HG03064 (cell line): Measurements from ENCODE around the gene INTS6L.

Experiments used
- ATAC-seq: cut with Tn5 transposase; IDR thresholded peaks from one replicate; pipeline ENCODE4 v1.9.1; 2021; ENCODE audit warnings: low read depth; ENCODE audit not compliant: unreplicated experiment

The INTS6L gene, protein sequence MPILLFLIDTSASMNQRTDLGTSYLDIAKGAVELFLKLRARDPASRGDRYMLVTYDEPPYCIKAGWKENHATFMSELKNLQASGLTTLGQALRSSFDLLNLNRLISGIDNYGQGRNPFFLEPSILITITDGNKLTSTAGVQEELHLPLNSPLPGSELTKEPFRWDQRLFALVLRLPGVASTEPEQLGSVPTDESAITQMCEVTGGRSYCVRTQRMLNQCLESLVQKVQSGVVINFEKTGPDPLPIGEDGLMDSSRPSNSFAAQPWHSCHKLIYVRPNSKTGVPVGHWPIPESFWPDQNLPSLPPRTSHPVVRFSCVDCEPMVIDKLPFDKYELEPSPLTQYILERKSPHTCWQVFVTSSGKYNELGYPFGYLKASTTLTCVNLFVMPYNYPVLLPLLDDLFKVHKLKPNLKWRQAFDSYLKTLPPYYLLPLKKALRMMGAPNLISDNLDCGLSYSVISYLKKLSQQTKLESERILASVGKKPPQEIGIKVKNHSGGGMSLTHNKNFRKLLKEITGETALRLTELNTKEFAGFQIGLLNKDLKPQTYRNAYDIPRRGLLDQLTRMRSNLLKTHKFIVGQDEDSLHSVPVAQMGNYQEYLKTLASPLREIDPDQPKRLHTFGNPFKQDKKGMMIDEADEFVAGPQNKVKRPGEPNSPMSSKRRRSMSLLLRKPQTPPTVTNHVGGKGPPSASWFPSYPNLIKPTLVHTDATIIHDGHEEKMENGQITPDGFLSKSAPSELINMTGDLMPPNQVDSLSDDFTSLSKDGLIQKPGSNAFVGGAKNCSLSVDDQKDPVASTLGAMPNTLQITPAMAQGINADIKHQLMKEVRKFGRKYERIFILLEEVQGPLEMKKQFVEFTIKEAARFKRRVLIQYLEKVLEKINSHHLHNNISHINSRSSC

DNA sequence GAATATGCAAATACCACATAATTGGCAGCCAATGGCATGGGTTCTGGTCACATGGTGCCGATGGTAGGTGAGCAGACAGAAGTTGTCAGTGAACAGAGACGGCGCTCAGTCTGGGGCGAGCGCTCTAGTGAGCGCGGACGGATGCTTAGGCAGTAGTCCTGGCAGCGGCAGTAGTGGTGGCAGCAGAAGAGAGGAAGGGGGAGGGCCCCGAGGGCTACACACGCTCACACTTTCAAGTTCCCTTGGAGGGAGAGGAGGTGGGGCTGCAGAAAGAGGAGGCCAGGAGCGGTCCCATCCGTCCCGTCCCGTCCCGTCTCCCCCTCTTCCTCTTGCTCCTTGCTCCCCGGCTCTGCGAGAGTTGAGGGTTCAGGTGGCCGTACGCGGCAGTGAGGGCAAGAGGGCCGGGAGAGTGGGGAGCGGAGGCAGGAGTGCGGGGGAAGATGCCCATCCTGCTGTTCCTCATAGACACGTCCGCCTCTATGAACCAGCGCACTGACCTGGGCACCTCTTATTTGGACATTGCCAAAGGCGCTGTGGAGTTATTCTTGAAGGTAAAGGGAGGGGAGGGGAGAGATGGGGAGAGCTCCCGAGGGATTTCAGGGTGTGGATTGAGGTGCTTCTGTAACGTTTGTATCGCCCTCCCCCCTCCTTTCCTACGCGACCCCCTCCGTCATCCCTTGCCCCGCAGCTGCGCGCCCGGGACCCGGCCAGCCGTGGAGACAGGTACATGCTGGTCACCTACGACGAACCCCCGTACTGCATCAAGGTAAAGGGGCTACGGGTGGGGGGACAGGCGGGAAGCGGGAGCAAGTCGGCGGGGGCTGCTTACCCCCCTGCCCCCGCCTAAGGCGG lies at the start of gene INTS6L:
Gene INTS6L (plus strand): TSS at position 108 of the 852 bp plus-strand sequence. CDS start 333 bp downstream, at position 441.
- peak; percentile 79 for ATAC-seq

DNA sequence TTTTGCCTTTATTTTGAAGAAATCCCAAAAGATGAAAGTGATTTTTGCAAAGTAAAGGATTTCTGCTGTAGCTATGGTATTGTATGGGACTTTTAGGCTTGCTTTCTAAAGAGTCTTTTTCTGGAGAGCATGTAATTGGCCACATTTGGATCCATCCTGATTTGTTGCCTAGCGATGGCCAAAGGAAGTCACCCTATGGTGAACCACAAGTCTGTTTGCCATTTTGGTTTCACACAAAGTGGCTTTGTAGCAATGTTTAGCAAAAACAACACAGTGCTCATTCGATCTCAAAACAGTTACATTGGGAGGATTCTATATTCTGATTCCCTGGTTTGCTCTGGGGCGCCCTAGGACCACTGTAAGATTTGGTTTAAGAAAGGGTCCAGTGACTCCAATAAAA lies 44.1 kb upstream of the INTS6L start:
- no peak for ATAC-seq

DNA sequence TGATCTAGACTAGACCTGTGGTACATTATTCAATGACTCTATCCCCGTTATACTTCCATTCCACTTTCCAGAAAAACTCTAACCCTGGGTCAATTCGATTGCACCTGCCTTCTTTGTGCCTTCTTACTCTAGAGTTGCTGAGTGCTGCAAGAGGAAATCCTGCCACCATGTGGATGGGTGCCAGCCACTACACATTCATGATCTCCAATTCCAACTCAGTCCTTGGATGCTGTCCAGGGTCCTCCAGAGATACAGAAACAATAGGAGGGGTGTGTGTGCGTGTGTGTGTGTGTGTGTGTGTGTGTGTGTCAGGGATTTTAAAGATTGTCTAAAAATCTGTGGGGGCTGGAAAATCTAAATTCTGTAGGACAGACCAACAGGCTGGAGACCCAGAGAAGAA lies 42.9 kb upstream of the INTS6L start:
- ATAC-seq: no peak

DNA sequence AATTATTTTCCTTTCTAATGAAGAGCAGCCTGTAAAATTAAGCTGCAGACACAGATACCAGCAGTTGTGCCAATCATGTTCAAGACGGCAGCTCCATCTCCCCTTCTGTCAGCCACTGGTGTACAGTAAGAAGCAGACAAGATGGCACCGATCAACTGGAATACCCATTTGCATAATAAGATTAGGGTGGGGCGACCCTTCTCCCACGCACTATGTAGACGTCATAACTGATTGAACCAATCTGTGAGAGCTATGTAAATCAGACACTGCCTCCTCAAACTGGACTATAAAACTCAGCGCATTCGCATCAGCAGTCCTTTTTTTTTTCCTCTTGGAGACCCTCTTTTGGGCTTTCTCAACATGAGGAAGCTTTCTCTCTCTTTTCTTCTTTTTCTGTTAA lies 40.4 kb upstream of the INTS6L start:
- no peak for ATAC-seq

DNA sequence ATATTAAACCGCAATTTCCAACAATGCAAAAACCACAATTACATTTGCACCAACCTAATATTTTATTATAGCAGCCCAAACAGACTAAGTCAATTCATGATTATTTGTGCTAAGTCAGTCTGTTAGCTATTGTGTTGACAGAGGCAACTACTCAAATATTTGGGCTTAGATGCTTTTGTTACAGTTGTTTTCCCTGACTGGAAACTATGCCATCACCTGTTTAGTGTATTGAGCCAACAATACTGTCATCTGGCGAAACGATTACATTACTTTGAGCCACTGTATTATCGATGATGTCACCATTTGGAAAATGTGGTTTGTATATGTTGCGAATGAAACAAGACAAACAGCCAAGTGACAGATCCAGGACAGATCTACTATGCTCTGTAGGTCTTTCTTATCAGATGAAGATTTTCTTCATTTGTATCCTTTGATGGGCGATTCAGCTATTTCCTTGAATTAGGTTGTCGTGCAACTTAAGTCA lies 38.7 kb upstream of the INTS6L start:
- no peak for ATAC-seq

DNA sequence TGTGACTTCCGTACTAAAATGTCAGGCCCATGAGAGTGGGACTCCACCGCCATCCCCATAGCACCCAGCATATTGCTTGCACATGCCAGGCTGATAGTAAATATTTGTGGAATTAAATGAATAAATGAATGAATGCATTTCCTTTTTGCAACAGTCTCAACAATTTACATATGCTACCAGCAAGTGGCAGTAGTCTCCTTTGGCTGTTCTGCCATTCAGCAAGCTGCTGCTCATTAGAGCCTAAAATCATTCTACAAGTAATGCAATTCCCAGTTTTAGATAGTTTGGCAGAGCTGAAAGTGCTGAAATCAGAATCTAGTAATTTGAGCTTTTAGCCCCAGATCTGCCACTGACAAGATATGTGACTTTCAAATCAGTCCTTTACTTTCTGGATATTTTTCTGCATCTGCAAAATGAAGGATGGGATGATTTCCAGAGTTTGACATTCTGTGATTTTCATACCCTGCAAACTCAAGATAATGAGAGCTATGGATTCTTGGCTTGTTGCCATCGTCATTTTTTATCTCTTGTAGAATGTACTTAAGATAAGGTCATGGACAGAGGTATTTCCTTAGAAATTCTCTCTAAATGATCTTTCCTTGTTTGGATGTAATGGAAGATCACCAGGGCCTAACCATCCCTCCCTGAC lies 35.7 kb upstream of the INTS6L start:
- no peak for ATAC-seq

DNA sequence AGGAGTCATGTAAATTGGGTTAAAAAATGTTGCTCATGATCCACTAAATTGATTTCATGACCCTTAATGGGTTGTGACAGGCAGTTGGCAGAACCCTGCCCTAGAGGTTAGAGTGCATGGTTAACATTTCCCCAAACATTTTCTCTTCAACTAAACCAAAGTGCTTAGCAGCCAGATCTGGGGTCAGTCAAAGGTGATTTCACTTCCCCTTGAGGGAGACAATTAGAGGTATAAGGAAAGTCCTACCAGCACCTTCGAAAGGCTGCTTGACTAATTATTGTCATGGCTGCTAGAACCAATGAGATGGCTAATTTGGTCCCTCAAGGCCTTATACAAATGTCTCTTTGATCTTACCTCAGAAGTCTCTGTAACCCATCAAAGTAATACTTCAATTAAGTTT lies 30.9 kb upstream of the INTS6L start:
- peak; percentile 71 for ATAC-seq

DNA sequence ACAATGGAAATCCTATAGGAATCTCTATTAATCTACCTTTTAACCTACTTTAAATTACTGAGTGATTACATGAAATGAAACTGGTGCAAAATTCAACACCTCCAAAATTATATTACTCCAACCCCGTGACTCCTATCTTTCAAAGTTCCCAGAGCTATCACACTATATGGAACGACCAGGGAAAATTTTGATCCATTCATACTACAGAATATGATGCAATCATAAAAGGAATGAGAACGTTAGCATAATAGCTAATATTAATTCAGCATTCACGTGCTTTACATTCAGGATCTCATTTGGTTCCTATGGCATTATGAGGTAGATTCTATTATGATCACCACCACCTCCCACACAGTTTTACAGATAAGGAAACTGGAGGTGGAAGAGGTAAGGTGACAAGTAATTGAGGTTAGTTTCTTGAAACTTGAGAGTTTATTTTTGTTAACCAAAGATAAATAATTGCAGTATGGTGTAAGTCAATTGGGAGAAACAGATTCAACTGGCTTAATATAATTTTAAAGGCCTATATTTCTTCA lies 29.4 kb upstream of the INTS6L start:
- ATAC-seq: no peak

DNA sequence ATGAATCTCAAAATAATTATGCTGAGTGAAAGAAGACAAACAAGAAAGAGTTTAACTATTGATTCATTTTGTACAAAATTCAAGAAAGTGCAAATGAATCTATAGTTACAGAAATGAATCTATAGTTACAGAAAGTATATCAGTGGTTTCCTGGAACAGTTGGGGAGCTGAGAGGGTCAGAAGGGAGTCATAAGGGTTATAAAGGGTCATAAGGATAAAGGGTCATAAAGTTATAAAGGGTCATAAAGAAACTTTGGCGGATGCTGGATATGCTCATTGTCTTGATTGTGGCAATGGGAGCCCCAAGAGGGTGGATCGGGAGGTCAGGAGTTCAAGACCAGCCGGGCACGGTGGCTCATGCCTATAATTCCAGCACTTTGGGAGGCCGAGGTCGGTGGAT lies 26.0 kb upstream of the INTS6L start:
- ATAC-seq: no peak

DNA sequence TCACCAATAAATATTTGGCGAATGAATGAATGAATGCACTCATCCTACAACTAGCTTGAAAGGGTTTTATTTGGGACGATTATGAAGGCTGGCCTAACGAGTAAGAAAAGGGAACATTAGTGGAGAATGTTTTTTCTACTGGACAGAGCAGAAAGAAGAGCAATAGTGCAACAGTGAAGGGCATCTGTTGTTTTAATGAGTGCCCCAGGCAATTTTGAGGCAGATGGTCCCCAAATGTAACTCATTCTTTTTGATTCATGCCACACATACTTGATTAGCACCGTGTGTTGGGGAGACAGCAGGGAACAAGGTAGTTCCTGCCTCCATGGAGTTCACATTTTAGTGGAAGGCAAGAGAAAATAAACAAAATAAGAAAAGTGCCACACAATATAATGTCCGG lies 22.7 kb upstream of the INTS6L start:
- ATAC-seq: no peak

DNA sequence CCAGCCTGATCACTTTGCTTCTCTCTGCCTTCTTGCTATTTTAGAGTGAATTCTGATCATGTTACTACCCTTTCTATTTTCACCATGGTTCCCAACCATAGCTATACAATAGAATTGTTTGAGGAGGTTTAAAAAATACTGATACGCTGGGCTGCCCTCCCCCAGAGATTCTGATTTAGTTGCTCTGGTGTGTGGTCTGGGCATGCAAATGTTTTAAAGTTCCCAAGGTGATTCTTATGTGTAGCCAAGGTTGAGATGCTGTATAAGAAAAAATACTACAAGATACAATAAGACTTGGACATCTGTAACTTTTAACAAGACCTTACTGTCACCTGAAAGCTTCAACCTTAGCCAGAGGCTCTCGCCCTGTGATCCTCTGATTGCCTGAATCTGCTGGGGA lies 22.2 kb upstream of the INTS6L start:
- ATAC-seq: no peak

DNA sequence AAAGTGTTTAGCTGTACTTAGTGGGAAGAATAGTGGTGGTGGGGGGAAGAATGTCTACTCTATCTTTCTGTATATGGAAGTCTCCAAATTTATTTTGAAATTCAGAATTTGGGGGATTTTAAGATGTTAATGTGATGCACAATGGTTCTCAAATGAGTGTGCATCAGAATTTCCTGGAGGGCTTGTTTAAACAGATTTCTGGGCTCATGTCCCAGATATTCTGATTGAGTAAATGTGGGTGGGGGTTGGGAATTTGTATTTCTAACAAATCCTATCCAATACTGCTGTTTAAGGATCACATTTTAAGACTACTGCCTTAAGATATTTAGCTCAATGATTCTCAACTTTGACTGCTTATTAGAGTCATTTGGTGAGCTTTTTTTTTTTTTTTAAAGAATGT lies 15.1 kb upstream of the INTS6L start:
- ATAC-seq: no peak

DNA sequence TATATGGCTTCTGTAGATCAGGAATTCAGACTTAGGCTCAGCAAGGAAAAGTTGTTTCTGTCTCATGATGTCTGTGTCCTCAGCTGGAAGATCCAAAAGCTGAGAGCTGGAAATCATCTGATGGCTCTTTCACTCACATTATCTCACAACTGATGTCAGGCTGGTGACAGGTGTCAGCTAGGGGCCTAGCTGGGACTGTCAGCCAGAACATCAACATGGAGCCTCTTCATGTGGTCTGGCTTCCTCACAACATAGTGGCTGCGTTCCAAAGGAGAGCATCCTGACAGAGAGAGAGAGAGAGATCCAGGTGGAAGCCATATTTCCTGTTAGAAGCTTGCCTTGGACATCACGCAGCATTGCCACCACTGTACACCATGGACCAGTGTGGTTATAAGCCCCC lies 10.6 kb upstream of the INTS6L start:
- ATAC-seq: no peak

DNA sequence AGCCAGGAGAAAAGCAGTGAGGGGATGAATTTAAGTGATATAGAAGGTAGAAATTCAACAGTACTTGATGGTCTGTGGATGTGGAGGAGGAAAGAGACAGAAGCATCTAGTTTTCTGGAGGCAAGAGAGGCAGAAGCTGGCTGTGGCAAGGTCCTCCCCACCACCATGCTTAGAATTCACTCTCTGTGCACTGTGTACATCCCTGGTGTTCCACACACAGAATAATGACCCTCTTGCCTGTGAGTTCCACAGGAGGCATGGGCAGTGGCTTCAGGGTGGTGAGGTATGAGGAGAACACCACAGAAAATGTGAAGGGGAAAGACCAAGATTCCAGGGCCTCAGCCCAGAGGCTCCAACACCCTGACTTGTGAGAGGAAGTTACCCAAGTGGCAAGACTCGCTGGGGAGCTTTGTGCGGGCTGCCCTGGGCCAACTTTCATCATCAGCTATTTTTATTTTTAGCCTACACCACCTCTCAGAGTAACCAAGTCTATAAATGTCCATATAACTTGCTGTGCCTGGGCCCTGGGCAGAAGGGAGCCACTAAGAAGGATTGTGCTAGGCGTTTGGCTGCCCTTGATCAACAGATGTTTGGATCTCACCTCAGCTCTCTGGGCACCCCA lies 7.8 kb upstream of the INTS6L start:
- ATAC-seq: no peak

DNA sequence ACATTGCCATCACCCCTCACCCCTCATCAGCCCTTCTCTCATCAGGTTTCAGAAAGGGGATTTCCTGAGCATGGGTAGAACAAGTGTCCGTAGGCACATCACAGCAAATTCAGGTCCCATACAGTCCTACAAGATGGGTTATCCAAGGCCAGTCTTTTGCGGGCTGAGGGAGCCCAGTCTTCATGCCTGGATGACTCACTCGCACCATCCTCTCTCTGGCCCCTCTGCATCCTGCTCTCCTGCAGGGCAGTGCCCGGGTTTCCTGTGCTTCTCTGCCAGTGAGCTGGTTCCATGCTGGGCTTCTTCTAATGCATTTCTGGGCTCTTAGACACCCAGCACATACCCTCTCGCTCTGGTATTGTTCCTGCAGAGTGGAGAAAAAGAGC lies 7.3 kb upstream of the INTS6L start:
- ATAC-seq: no peak

DNA sequence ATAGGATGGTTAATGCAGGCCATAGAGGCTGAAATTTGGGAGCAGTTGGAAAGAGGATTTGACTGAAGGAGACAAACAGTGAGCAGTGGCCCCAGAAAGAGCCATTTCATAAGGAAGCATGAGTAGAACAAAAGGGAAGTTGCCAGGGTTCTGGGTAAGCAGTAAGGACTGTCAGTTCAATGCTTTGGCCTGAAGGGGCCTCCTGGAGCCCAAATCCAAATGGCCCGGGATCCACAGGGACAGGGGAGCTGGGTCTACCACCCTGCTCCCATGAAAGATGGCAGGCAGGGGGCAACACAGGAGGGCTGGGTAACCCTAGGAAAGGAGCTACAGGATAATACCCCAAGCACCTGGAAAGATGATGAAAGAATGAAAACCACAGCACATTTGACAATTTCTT lies 4.1 kb upstream of the INTS6L start:
- no peak for ATAC-seq

DNA sequence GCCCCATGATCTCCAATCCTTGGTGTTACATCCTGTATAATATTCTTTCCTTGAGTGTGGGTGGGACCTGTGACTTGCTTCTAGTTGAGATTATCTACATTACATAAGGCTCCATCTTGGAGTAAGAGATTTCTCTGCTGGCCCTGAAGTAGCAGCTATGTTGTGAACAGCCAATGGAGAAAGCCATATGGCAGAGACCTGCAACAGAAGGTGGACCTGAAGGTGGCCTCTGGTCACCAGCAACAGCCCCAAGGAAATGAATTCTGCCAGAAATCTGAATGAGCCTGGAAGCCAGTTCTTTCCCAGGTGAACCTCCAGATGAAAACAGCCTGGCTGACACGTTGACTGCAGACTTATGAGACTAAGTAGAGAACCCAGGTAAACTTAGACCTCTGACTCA lies 2.3 kb upstream of the INTS6L start:
- ATAC-seq: no peak

DNA sequence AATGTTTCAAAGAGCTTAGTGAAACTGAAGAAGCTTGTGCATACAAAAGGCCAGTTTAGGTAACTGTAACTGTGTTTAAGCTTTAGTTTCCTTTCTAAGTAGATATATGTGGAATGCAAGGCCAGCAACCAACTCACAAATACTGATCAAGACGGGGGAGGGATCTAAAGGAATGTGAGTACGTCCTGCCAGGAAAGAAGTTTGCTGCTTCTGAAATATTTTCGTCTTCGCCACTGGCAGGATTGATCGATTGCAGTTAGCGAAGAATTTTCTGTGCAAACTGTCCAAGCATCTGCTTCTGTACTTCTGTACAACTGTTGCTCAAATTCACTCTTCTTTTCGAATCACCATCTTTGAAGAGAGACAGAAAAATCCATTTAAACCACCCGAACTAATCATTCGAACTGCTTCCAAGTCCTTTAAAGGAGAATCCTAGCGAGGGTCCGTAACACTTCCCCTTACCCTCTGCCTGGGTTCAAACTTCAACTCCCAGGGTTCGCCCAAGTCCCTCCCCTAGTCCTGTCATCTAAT lies 373 bp upstream of the INTS6L start:
- no peak for ATAC-seq

DNA sequence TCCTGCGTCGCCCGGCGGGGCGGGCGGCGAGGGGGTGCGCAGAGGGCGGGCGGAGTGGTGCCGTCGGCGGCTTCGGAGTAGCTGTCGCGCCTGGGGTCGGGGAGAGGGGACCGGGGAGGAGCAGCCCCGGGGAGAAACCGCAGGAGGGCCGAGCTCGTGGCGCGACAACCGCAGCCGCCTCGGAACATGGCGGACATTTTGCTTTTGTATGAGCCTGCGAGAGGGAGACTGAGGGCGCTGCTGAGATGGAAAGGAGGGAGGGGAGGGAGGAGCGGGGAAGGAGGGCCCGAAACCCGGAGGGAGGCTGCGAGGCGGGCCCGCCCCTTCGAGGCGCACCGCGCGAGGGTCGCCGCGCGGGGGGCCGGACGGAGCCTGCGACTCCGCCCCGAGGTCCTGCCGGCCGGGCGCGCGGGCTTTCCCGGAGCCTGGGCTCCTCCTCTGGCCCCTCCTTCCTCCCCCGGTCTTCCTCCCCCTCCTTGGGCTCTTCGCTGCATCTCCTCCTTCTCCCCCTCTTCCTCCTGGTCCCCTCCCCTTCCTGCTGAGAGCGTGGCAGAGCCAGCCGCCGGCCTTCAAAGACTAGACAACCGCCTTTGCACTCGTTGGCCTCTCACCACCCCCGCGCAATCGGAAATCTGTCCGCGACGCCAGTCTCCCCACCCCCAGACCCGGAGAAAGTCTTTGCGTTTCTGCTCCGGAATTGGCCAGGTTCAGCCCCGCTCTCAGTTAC lies 1.1 kb downstream of the INTS6L start:
- ATAC-seq: peak; percentile 74
